HG03442 (cell line): ENCODE data around the gene CHST11.
A peak's percentile ranks its signal among the peaks of the same experiment; 100 is the strongest.

ENCODE experiments used
- ATAC-seq: cut with Tn5 transposase; IDR thresholded peaks from one replicate; pipeline ENCODE4 v1.9.1; 2021; ENCODE audit warnings: mild to moderate bottlenecking, moderate library complexity; ENCODE audit not compliant: unreplicated experiment

Gene CHST11

GRCh38 chr12:104427547-104427938, 29.2 kb upstream of the CHST11 start:
- ATAC-seq: no peak

GRCh38 chr12:104433061-104433460, 23.7 kb upstream of the CHST11 start:
- ATAC-seq: no peak

- ATAC-seq: no peak
Observed at GRCh38 chr12:104434129-104434528, 22.6 kb upstream of the CHST11 start.

GRCh38 chr12:104435175-104435574, 21.6 kb upstream of the CHST11 start:
- no peak for ATAC-seq

GRCh38 chr12:104435765-104436164, 21.0 kb upstream of the CHST11 start:
- no peak for ATAC-seq

GRCh38 chr12:104436790-104437189, 20.0 kb upstream of the CHST11 start:
- no peak for ATAC-seq

GRCh38 chr12:104438134-104438533, 18.6 kb upstream of the CHST11 start:
- no peak for ATAC-seq

- no peak for ATAC-seq
Observed at GRCh38 chr12:104439137-104439536, 17.6 kb upstream of the CHST11 start.

GRCh38 chr12:104443008-104443407, 13.7 kb upstream of the CHST11 start:
- no peak for ATAC-seq

- no peak for ATAC-seq
Observed at GRCh38 chr12:104446646-104447421, 9.9 kb upstream of the CHST11 start.

GRCh38 chr12:104448031-104448430, 8.7 kb upstream of the CHST11 start:
- no peak for ATAC-seq

GRCh38 chr12:104448451-104448850, 8.3 kb upstream of the CHST11 start:
- ATAC-seq: no peak

GRCh38 chr12:104450700-104451099, 6.0 kb upstream of the CHST11 start:
- no peak for ATAC-seq

GRCh38 chr12:104452087-104452486, 4.7 kb upstream of the CHST11 start:
- no peak for ATAC-seq

GRCh38 chr12:104453133-104453532, 3.6 kb upstream of the CHST11 start:
- ATAC-seq: no peak

GRCh38 chr12:104454997-104455396, 1.8 kb upstream of the CHST11 start:
- ATAC-seq: no peak

- ATAC-seq: no peak
Observed at GRCh38 chr12:104455578-104456416, 951 bp upstream of the CHST11 start.

- ATAC-seq: peak; percentile 20
Observed at GRCh38 chr12:104456950-104457745, 400 bp downstream of the CHST11 start.

- no peak for ATAC-seq
Observed at GRCh38 chr12:104457746-104458693, 1.3 kb downstream of the CHST11 start.

- no peak for ATAC-seq
Observed at GRCh38 chr12:104458694-104459367, 2.1 kb downstream of the CHST11 start.
